A549 (cell line): Measurements from ENCODE around the gene P4HB. TPM values are rescaled to one million over a fixed set of nuclear protein-coding genes. Genes with fewer than 3 reads are reported as not detected.

Experiments used
- ATAC-seq, 2 experiments: fragments of 200-7000 bp in 1 of 2; fragments of >200 bp in 1 of 2; cut with Nextera tagmentation in 1 of 2; cut with Tn5 transposase in 1 of 2; 3 replicates each; pipeline versions ENCODE4 v1.8.0 to v1.9.1; 2018 to 2020; ENCODE audit warnings: mild to moderate bottlenecking in 1 of 2, moderate library complexity in 1 of 2
- CTCF ChIA-PET: fragments of 300-600 bp; sonication (Branson Sonifier 250); formaldehyde crosslinking; extraction: SDS; loops from one replicate; lab custom pipeline; 2021; ENCODE audit warnings: antibody characterized with exemption, inconsistent platforms; lab: Yijun Ruan, JAX
- POLR2A ChIA-PET: fragments of 350-600 bp; formaldehyde crosslinking; extraction: SDS; loops from one replicate; lab custom pipeline; 2021; ENCODE audit warnings: antibody characterized with exemption, inconsistent platforms; lab: Yijun Ruan, JAX
- DNase-seq, 2 experiments: peaks; one replicate each; pipeline versions ENCODE4 v3.0.0 to v3.0.0-alpha.2; 2011 to 2016; ENCODE audit warnings: low read depth in 1 of 2, low spot score in 1 of 2
- FAIRE-seq: peaks from 2 replicates; lab custom pipeline; 2011; peaks lifted over from hg19 to GRCh38; lab: Jason Lieb, UNC
- H3K27ac ChIP-seq, 2 experiments: fragments of >200 bp; sonication (Bioruptor Twin); formaldehyde crosslinking; 3 replicates each; pipeline ENCODE4 v1.5.1; 2016 to 2017
- H3K4me1 ChIP-seq: fragments of >200 bp; sonication (Bioruptor Twin); formaldehyde crosslinking; 3 replicates; pipeline ENCODE4 v1.6.1; 2016
- H3K4me2 ChIP-seq: fragments of >200 bp; sonication (Bioruptor Twin); formaldehyde crosslinking; 3 replicates; pipeline ENCODE4 v1.6.1; 2016
- H3K4me3 ChIP-seq: fragments of >200 bp; sonication (Bioruptor Twin); formaldehyde crosslinking; 3 replicates; pipeline ENCODE4 v1.5.1; 2016
- H3K9me3 ChIP-seq: fragments of >200 bp; sonication (Bioruptor Twin); formaldehyde crosslinking; 3 replicates; pipeline ENCODE4 v1.6.1; 2016
- CBX2 ChIP-seq: fragments of 200-600 bp; sonication (generic); IDR thresholded peaks from 2 replicates; pipeline ENCODE4 v1.6.1; 2016; ENCODE audit warnings: low read depth, mild to moderate bottlenecking, borderline replicate concordance
- CEBPB ChIP-seq, 2 experiments: fragments of >200 bp in 1 of 2; sonication (Bioruptor Twin) in 1 of 2; formaldehyde crosslinking in 1 of 2; IDR thresholded peaks; 2 replicates each; pipeline ENCODE4 v1.6.1; 2012 to 2016
- CHD2 ChIP-seq: fragments of 150-350 bp; IDR thresholded peaks from 2 replicates; pipeline ENCODE4 v1.6.1; 2014; ENCODE audit warnings: low read length; ENCODE audit not compliant: partially characterized antibody
- CHD4 ChIP-seq: fragments of 200-600 bp; sonication (generic); IDR thresholded peaks from 2 replicates; pipeline ENCODE4 v1.6.1; 2016; ENCODE audit warnings: antibody characterized with exemption, mild to moderate bottlenecking, borderline replicate concordance
- EHF ChIP-seq: fragments of 250-450 bp; sonication (Bioruptor Pico); IDR thresholded peaks from 2 replicates; pipeline ENCODE4 v1.5.0; 2020; ENCODE audit warnings: mild to moderate bottlenecking
- EHMT2 ChIP-seq: fragments of 200-600 bp; sonication (generic); IDR thresholded peaks from 2 replicates; pipeline ENCODE4 v1.6.1; 2016; ENCODE audit warnings: antibody characterized with exemption, low read depth, mild to moderate bottlenecking, moderate library complexity
- EP300 ChIP-seq, 2 experiments: fragments of >200 bp; sonication (Bioruptor Twin); formaldehyde crosslinking; IDR thresholded peaks; 2 replicates in 1 of 2; 3 replicates in 1 of 2; pipeline ENCODE4 v1.6.1; 2016 to 2017
- FOSL2 ChIP-seq, 2 experiments: fragments of 450-650 bp in 1 of 2; fragments of >200 bp in 1 of 2; sonication (Bioruptor Twin) in 1 of 2; formaldehyde crosslinking; IDR thresholded peaks; 2 replicates each; pipeline versions ENCODE4 v1.5.0 to v1.6.1; 2016 to 2020; ENCODE audit warnings: mild to moderate bottlenecking in 1 of 2, moderate library complexity in 1 of 2
- FOXS1 ChIP-seq: fragments of 250-450 bp; sonication (Bioruptor Pico); IDR thresholded peaks from 2 replicates; pipeline ENCODE4 v1.5.0; 2020; ENCODE audit warnings: mild to moderate bottlenecking, moderate library complexity
- GATA3 ChIP-seq: IDR thresholded peaks from 2 replicates; pipeline ENCODE4 v1.6.1; 2012; ENCODE audit warnings: borderline replicate concordance
- HES2 ChIP-seq: fragments of >200 bp; sonication (Bioruptor Twin); formaldehyde crosslinking; IDR thresholded peaks from 2 replicates; pipeline ENCODE4 v1.6.1; 2016
- HOXA7 ChIP-seq: fragments of 250-450 bp; sonication (Bioruptor Pico); IDR thresholded peaks from 2 replicates; pipeline ENCODE4 v1.5.0; 2020; ENCODE audit warnings: mild to moderate bottlenecking, moderate library complexity
- HOXB5 ChIP-seq: fragments of 250-450 bp; sonication (Bioruptor Pico); IDR thresholded peaks from 2 replicates; pipeline ENCODE4 v1.5.0; 2020; ENCODE audit warnings: mild to moderate bottlenecking, moderate library complexity
- JUN ChIP-seq, 2 experiments: fragments of >200 bp; sonication (Bioruptor Twin); formaldehyde crosslinking; IDR thresholded peaks; 2 replicates in 1 of 2; 3 replicates in 1 of 2; pipeline ENCODE4 v1.6.1; 2016 to 2017
- JUNB ChIP-seq: fragments of >200 bp; sonication (Bioruptor Twin); formaldehyde crosslinking; IDR thresholded peaks from 2 replicates; pipeline ENCODE4 v1.6.1; 2016
- KDM5A ChIP-seq: fragments of 200-600 bp; sonication (generic); IDR thresholded peaks from 2 replicates; pipeline ENCODE4 v1.6.1; 2016; ENCODE audit warnings: antibody characterized with exemption, mild to moderate bottlenecking
- MAZ ChIP-seq: fragments of 150-350 bp; IDR thresholded peaks from 2 replicates; pipeline ENCODE4 v1.6.1; 2014; ENCODE audit warnings: antibody characterized with exemption, low read depth, low read length, borderline replicate concordance
- MYC ChIP-seq: IDR thresholded peaks from 2 replicates; pipeline ENCODE4 v1.6.1; 2012; ENCODE audit warnings: mild to moderate bottlenecking, inconsistent platforms, low read length, improper control_type of control experiment, borderline replicate concordance
- NFE2L2 ChIP-seq: fragments of 150-350 bp; conservative IDR thresholded peaks from 2 replicates; pipeline ENCODE4 v1.6.1; 2014; ENCODE audit warnings: low read length
- NPAS2 ChIP-seq: fragments of 250-450 bp; sonication (Bioruptor Pico); IDR thresholded peaks from 2 replicates; pipeline ENCODE4 v1.8.0; 2022; ENCODE audit warnings: mild to moderate bottlenecking, moderate library complexity, borderline replicate concordance
- PHF8 ChIP-seq: fragments of 200-600 bp; sonication (generic); IDR thresholded peaks from 2 replicates; pipeline ENCODE4 v1.6.1; 2016; ENCODE audit warnings: low read depth, mild to moderate bottlenecking, antibody characterized with exemption, moderate library complexity, borderline replicate concordance
- POLR2A ChIP-seq: IDR thresholded peaks from 2 replicates; pipeline ENCODE4 v1.6.1; 2012; ENCODE audit warnings: mild to moderate bottlenecking, low read length
- RAD21 ChIP-seq, 2 experiments: fragments of >200 bp in 1 of 2; sonication (Bioruptor Twin) in 1 of 2; formaldehyde crosslinking in 1 of 2; IDR thresholded peaks in 1 of 2; conservative IDR thresholded peaks in 1 of 2; 2 replicates in 1 of 2; 3 replicates in 1 of 2; pipeline ENCODE4 v1.6.1; 2012 to 2018; ENCODE audit warnings: inconsistent platforms in 1 of 2
- RARB ChIP-seq: fragments of 250-450 bp; sonication (Bioruptor Pico); IDR thresholded peaks from 2 replicates; pipeline ENCODE4 v1.8.0; 2021; ENCODE audit warnings: mild to moderate bottlenecking, moderate library complexity
- RCOR1 ChIP-seq: fragments of 150-350 bp; IDR thresholded peaks from 2 replicates; pipeline ENCODE4 v1.6.1; 2014; ENCODE audit warnings: antibody characterized with exemption, low read length, low read depth
- RFX5 ChIP-seq: fragments of 450-650 bp; IDR thresholded peaks from 2 replicates; pipeline ENCODE4 v1.7.1; 2014; ENCODE audit warnings: antibody characterized with exemption, mild to moderate bottlenecking, moderate library complexity
- RNF2 ChIP-seq: fragments of 200-600 bp; sonication (generic); IDR thresholded peaks from 2 replicates; pipeline ENCODE4 v1.6.1; 2016; ENCODE audit warnings: low read depth, mild to moderate bottlenecking, antibody characterized with exemption, moderate library complexity, borderline replicate concordance
- SMC3 ChIP-seq: fragments of >200 bp; sonication (Bioruptor Twin); formaldehyde crosslinking; IDR thresholded peaks from 3 replicates; pipeline ENCODE4 v1.6.1; 2018; ENCODE audit warnings: inconsistent platforms
- SREBF2 ChIP-seq: fragments of 450-650 bp; IDR thresholded peaks from 2 replicates; pipeline ENCODE4 v1.6.1; 2014; ENCODE audit warnings: mild to moderate bottlenecking, moderate library complexity
- TFCP2L1 ChIP-seq: fragments of 250-450 bp; sonication (Bioruptor Pico); IDR thresholded peaks from 2 replicates; pipeline ENCODE4 v1.5.0; 2021; ENCODE audit warnings: mild to moderate bottlenecking
- ZC3H11A ChIP-seq: fragments of 450-650 bp; IDR thresholded peaks from 2 replicates; pipeline ENCODE4 v1.6.1; 2014; ENCODE audit warnings: antibody characterized with exemption, mild to moderate bottlenecking
- ZFP36 ChIP-seq: fragments of 450-650 bp; IDR thresholded peaks from 2 replicates; pipeline ENCODE4 v1.6.1; 2014; ENCODE audit warnings: borderline replicate concordance; ENCODE audit not compliant: partially characterized antibody
- ZNF302 ChIP-seq: fragments of 250-450 bp; sonication (Bioruptor Pico); IDR thresholded peaks from 2 replicates; pipeline ENCODE4 v1.9.0; 2021; ENCODE audit warnings: inconsistent platforms, mild to moderate bottlenecking, moderate library complexity
- ZSCAN20 ChIP-seq: fragments of 250-450 bp; sonication (Bioruptor Pico); IDR thresholded peaks from 2 replicates; pipeline ENCODE4 v1.8.0; 2022; ENCODE audit warnings: mild to moderate bottlenecking, moderate library complexity
- WGBS: methylation state at CpG from one replicate; pipeline ENCODE4 v1.1.6; 2017; ENCODE audit errors: missing lambda C conversion rate; 5-methylcytosine and 5-hydroxymethylcytosine counted together
- polyA minus RNA-seq: library from RNA; depleted of rRNA, polyadenylated mRNA; stranded (reverse); fragments of >200 nt; gene quantifications from 2 replicates; pipeline ENCODE4 v1.2.3, GENCODE V29; 2011; rRNA and poly(A)+ RNA removed
- polyA plus RNA-seq, 4 experiments: library from polyadenylated mRNA; depleted of rRNA in 3 of 4; stranded (reverse); fragments of >200 nt; fragmentation: RNase III in 1 of 4; extraction: RNeasy Plus Mini Kit Qiagen cat#74134 plus additional on column Dnase treatment in 1 of 4; gene quantifications; 2 replicates in 3 of 4; 3 replicates in 1 of 4; pipeline ENCODE4 v1.2.3, GENCODE V29; 2011 to 2017
- TF ChIP-seq, protein P1 (sequence below): IDR thresholded peaks from 2 replicates; pipeline ENCODE4 v1.6.1; 2012
- TF ChIP-seq, protein P2 (sequence below): fragments of >200 bp; sonication (Bioruptor Twin); formaldehyde crosslinking; IDR thresholded peaks from 3 replicates; pipeline ENCODE4 v1.6.1; 2016
- TF ChIP-seq, protein P3 (sequence below): IDR thresholded peaks from 2 replicates; pipeline ENCODE4 v1.6.1; 2012

Gene P4HB
- 102 and 285 TPM in 2 replicates for polyA plus RNA-seq (2011; rRNA removed)
- polyA plus RNA-seq (2012; cell fraction: cytosol; rRNA removed): 93.4 and 125 TPM in 2 replicates
- 245 and 308 TPM in 2 replicates for polyA plus RNA-seq (2012; cell fraction: nucleus; rRNA removed)
- 606 to 622 TPM (median 607 TPM) in 3 replicates for polyA plus RNA-seq (2017; fragmentation: RNase III; extraction: RNeasy Plus Mini Kit Qiagen cat#74134 plus additional on column Dnase treatment)
- polyA minus RNA-seq: 213 and 224 TPM in 2 replicates

DNA sequence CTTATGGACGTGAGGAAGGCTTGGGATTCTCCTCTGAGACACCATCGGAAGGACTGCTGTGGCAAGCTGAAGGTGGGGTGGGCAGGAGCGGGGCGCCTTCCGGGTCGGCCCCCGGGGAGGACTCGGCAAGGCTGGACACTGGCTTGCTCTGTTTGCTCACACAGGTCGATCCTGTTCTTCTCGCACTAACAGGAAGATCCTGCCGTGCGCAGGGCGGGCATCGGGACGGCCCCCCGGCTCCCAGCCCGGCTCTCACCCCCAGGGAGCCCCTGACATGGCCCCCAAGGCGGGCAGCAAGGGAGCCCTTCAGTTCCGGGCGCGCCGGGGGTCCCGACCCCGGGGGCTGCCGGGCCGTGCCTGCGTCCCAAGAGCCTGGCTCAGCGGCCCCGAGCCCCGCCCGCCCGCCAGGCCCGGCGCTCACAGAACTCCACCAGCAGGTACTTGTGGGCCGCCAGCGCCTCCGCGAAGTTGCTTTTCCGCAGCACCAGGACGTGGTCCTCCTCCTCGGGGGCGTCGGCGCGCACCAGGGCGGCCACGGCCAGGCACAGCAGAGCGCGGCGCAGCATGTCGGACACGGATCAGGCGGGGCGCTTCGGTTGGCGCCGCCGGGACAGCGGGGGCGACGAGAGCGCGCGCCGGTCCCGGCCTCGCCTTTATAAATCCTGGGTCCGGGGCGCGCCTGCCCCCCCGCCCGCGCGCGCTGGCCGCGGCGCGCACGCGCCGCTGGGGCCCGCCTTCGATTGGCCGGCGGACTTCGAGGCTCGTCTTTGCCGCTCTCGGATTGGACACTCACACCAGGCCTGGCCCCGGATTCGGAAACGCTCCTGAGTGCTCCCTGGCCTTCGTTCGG lies at the start of gene P4HB:
P4HB (minus strand) TSS at position 630 of the 850 bp plus-strand sequence; CDS start at position 566, 64 bp downstream.
- no peak for DNase-seq
- ChIA-PET POLR2A (interaction anchor here (0.6 to 1.1 kb wide), 10 partner anchors 8 to 144 kb away, joined by 3 to 11 read pairs (median 4); partner anchors contain the start of gene MCRIP1), CTCF (interaction anchor here (1.1 to 2.6 kb wide), 6 partner anchors 9 to 158 kb away, joined by 3 to 15 read pairs (median 4); partner anchors contain the start of gene MCRIP1)
- ATAC-seq: peak in 1 of 2 experiments; percentile 85; a peak in 3 of 6 replicates
- TF ChIP-seq EP300 (IDR thresholded peaks at IDR 0.05) (no peak), CHD2 (no peak), GATA3 (no peak; the same call in 1 of the 2 replicates), CHD4 (no peak), HOXA7 (no peak), PHF8 (peak; percentile 98), FOSL2 (IDR thresholded peaks at IDR 0.05) (no peak), FOSL2 (CRISPR knock-in tag; IDR thresholded peaks at IDR 0.05) (no peak), SMC3 (0 out of 3 replicates have a peak, but pooled peaks have one; percentile 13), POLR2A (peak; percentile 99), JUNB (no peak), FOXS1 (no peak), ZFP36 (no peak), EHMT2 (no peak), TFCP2L1 (no peak), RFX5 (no peak), NFE2L2 (no peak), CEBPB (IDR thresholded peaks at IDR 0.05) (no peak), HES2 (no peak), RCOR1 (no peak), RNF2 (no peak), ZC3H11A (no peak), RARB (CRISPR knock-in tag) (no peak), EHF (CRISPR knock-in tag) (no peak), MAZ (peak; percentile 30; the same call in 1 of the 2 replicates), NPAS2 (CRISPR knock-in tag) (no peak), ZNF302 (CRISPR knock-in tag) (no peak), HOXB5 (CRISPR knock-in tag) (no peak), SREBF2 (no peak), ZSCAN20 (no peak), JUN (IDR thresholded peaks at IDR 0.05) (peak; percentile 20 to 62; a peak in 3 of 5 replicates), RAD21 (conservative IDR thresholded peaks at IDR 0.05 in 1 of 2, IDR thresholded peaks at IDR 0.05 in 1 of 2) (no peak), MYC (no peak), CBX2 (no peak), KDM5A (no peak)
- TF ChIP-seq, protein P1, sequence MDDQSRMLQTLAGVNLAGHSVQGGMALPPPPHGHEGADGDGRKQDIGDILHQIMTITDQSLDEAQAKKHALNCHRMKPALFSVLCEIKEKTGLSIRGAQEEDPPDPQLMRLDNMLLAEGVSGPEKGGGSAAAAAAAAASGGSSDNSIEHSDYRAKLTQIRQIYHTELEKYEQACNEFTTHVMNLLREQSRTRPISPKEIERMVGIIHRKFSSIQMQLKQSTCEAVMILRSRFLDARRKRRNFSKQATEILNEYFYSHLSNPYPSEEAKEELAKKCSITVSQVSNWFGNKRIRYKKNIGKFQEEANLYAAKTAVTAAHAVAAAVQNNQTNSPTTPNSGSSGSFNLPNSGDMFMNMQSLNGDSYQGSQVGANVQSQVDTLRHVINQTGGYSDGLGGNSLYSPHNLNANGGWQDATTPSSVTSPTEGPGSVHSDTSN: no peak
- TF ChIP-seq, protein P2, sequence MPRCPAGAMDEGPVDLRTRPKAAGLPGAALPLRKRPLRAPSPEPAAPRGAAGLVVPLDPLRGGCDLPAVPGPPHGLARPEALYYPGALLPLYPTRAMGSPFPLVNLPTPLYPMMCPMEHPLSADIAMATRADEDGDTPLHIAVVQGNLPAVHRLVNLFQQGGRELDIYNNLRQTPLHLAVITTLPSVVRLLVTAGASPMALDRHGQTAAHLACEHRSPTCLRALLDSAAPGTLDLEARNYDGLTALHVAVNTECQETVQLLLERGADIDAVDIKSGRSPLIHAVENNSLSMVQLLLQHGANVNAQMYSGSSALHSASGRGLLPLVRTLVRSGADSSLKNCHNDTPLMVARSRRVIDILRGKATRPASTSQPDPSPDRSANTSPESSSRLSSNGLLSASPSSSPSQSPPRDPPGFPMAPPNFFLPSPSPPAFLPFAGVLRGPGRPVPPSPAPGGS: peak; percentile 94; the same call in 2 of the 3 replicates
- TF ChIP-seq, protein P3, sequence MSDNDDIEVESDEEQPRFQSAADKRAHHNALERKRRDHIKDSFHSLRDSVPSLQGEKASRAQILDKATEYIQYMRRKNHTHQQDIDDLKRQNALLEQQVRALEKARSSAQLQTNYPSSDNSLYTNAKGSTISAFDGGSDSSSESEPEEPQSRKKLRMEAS: no peak
- no peak for FAIRE-seq
- H3K4me1 ChIP-seq: peaks cover 35% of the 10 kb centered on the region
- H3K9me3 ChIP-seq: no peaks in the 10 kb centered on the region
- under 1% methylated on average over 29 of the region's 95 CpGs for WGBS
- H3K4me3 ChIP-seq: peak within 1 kb of the TSS; percentile 88
- H3K4me2 ChIP-seq: peak within 1 kb of the TSS; percentile 89
- peak within 1 kb of the TSS; percentile 94 to 96 for H3K27ac ChIP-seq
